ENCODE measurements around the gene ZDHHC9.

The ZDHHC9 gene

GRCh38 chrX:129818123-129818522, 25.6 kb downstream of the ZDHHC9 start:
- no peak for DNase-seq

- no peak for DNase-seq
Observed at GRCh38 chrX:129813662-129814368, 29.9 kb downstream of the ZDHHC9 start.

GRCh38 chrX:129808829-129809796, 34.6 kb downstream of the ZDHHC9 start:
- DNase-seq, result no peak

GRCh38 chrX:129808158-129808828, 35.4 kb downstream of the ZDHHC9 start:
- no peak for DNase-seq

- no peak for DNase-seq
Observed at GRCh38 chrX:129804806-129805205, 38.9 kb downstream of the ZDHHC9 start.

GRCh38 chrX:129802863-129803262, 40.8 kb downstream of the ZDHHC9 start:
- no peak for DNase-seq

GRCh38 chrX:129800186-129800585, 43.5 kb downstream of the ZDHHC9 start:
- DNase-seq, result no peak

GRCh38 chrX:129798888-129799287, 44.8 kb downstream of the ZDHHC9 start:
- peak; percentile 39 for DNase-seq

- no peak for DNase-seq
Observed at GRCh38 chrX:129798456-129798855, 45.2 kb downstream of the ZDHHC9 start.

- DNase-seq, result no peak
Observed at GRCh38 chrX:129797251-129797906, 46.3 kb downstream of the ZDHHC9 start.

GRCh38 chrX:129795584-129795983, 48.1 kb downstream of the ZDHHC9 start:
- no peak for DNase-seq

- DNase-seq, result no peak
Observed at GRCh38 chrX:129793604-129794191, 50.0 kb downstream of the ZDHHC9 start.

- no peak for DNase-seq
Observed at GRCh38 chrX:129792586-129793291, 50.9 kb downstream of the ZDHHC9 start.

- DNase-seq, result no peak
Observed at GRCh38 chrX:129791961-129792570, 51.6 kb downstream of the ZDHHC9 start.

- no peak for DNase-seq
Observed at GRCh38 chrX:129791336-129791735, 52.4 kb downstream of the ZDHHC9 start.

GRCh38 chrX:129790808-129791207, 52.9 kb downstream of the ZDHHC9 start:
- no peak for DNase-seq

GRCh38 chrX:129790146-129790545, 53.5 kb downstream of the ZDHHC9 start:
- no peak for DNase-seq

GRCh38 chrX:129788527-129788926, 55.2 kb downstream of the ZDHHC9 start:
- DNase-seq, result no peak

- no peak for DNase-seq
Observed at GRCh38 chrX:129787336-129788055, 56.2 kb downstream of the ZDHHC9 start.

- DNase-seq, result no peak
Observed at GRCh38 chrX:129786210-129786651, 57.5 kb downstream of the ZDHHC9 start.

Measured in stimulated activated CD4-positive, alpha-beta T cell treated with anti-CD3 and anti-CD28 coated beads, Interleukin-4, amount 100 ng/mL, for 1 hour (primary cell).